HG03064 (cell line): ENCODE results near the gene PTPRD.

Experiments used
- ATAC-seq: cut with Tn5 transposase; IDR thresholded peaks from one replicate; pipeline ENCODE4 v1.9.1; 2021; ENCODE audit warnings: low read depth; ENCODE audit not compliant: unreplicated experiment

The PTPRD gene

GRCh38 chr9:8401961-8402705 is 2210.7 kb downstream of the PTPRD start:
- no peak for ATAC-seq

- ATAC-seq, result no peak
Observed at GRCh38 chr9:8400378-8400777, 2212.4 kb downstream of the PTPRD start.

- no peak for ATAC-seq
Observed at GRCh38 chr9:8395022-8395421, 2217.8 kb downstream of the PTPRD start.

- ATAC-seq, result no peak
Observed at GRCh38 chr9:8394341-8394740, 2218.5 kb downstream of the PTPRD start.

- no peak for ATAC-seq
Observed at GRCh38 chr9:8392866-8393265, 2219.9 kb downstream of the PTPRD start.

- no peak for ATAC-seq
Observed at GRCh38 chr9:8391566-8391965, 2221.2 kb downstream of the PTPRD start.

- ATAC-seq, result no peak
Observed at GRCh38 chr9:8391132-8391531, 2221.7 kb downstream of the PTPRD start.

GRCh38 chr9:8390571-8390970 is 2222.2 kb downstream of the PTPRD start:
- ATAC-seq, result no peak

GRCh38 chr9:8389531-8389930 is 2223.3 kb downstream of the PTPRD start:
- ATAC-seq, result no peak

GRCh38 chr9:8388132-8388531 is 2224.7 kb downstream of the PTPRD start:
- no peak for ATAC-seq

GRCh38 chr9:8384091-8384490 is 2228.7 kb downstream of the PTPRD start:
- ATAC-seq, result no peak

GRCh38 chr9:8382777-8383527 is 2229.8 kb downstream of the PTPRD start:
- no peak for ATAC-seq

GRCh38 chr9:8382266-8382665 is 2230.5 kb downstream of the PTPRD start:
- ATAC-seq, result no peak

GRCh38 chr9:8381601-8382000 is 2231.2 kb downstream of the PTPRD start:
- ATAC-seq, result no peak

- no peak for ATAC-seq
Observed at GRCh38 chr9:8374471-8374870, 2238.3 kb downstream of the PTPRD start.

- ATAC-seq, result no peak
Observed at GRCh38 chr9:8371686-8372085, 2241.1 kb downstream of the PTPRD start.

GRCh38 chr9:8366161-8366926 is 2246.5 kb downstream of the PTPRD start:
- no peak for ATAC-seq

GRCh38 chr9:8365466-8366160 is 2247.2 kb downstream of the PTPRD start:
- no peak for ATAC-seq

- no peak for ATAC-seq
Observed at GRCh38 chr9:8365029-8365428, 2247.8 kb downstream of the PTPRD start.

GRCh38 chr9:8364026-8364752 is 2248.6 kb downstream of the PTPRD start:
- no peak for ATAC-seq
